ENCODE data around the gene SAE1. TPM values are rescaled to one million over a fixed set of nuclear protein-coding genes. Genes with fewer than 3 reads are reported as not detected.

SAE1 gene
- total RNA-seq, 1 experiment from 2014 or later = 251 TPM

- DNase-seq (ENCODE audit: low read depth) = no peak
Measured at GRCh38 chr19:47158879-47159503, 28.4 kb downstream of the SAE1 start.

DNA sequence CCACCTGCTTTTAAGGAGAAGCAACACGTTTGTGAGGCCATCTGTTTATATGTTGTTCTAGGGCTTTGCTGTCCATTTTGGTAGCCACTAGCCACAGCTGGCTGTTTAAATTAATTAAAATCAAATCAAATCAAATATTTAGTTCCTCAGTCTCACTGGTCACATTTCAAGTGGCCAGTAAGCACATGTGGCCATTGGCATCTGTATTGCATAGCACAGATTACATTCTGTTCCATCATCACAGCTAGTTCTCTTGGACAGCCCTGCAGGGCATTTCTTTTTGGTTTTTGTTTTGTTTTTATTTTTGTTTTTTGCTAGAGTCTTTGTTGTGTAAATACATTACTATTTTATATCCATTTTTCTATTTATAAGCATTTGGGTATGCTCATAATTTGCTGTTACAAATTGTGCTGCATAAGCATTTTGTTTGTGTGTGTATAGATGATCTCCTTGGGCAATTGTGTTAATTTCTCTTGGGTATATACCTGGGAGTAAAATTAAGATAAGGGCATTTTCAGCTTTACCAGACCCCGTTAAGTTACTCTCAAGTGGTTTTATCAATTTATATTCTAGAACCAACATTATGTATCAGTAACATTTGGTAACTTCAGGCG lies 31.3 kb downstream of the SAE1 start:
- DNase-seq (ENCODE audit: low read depth) = no peak

- DNase-seq (ENCODE audit: low read depth) = no peak
Measured at GRCh38 chr19:47168065-47168464, 37.4 kb downstream of the SAE1 start.

- DNase-seq (ENCODE audit: low read depth) = no peak
Measured at GRCh38 chr19:47172666-47173455, 42.2 kb downstream of the SAE1 start.

- DNase-seq (ENCODE audit: low read depth) = peak; percentile 17
Measured at GRCh38 chr19:47176071-47176626, 45.5 kb downstream of the SAE1 start.

GRCh38 chr19:47176627-47177090 lies 46.0 kb downstream of the SAE1 start:
- DNase-seq (ENCODE audit: low read depth) = peak; percentile 66

GRCh38 chr19:47179653-47180310 lies 49.1 kb downstream of the SAE1 start:
- no peak for DNase-seq (ENCODE audit: low read depth)

GRCh38 chr19:47183601-47184000 lies 53.0 kb downstream of the SAE1 start:
- no peak for DNase-seq (ENCODE audit: low read depth)

- DNase-seq (ENCODE audit: low read depth) = no peak
Measured at GRCh38 chr19:47186446-47187334, 56.1 kb downstream of the SAE1 start.

GRCh38 chr19:47187335-47187655 lies 56.7 kb downstream of the SAE1 start:
- DNase-seq (ENCODE audit: low read depth) = no peak

DNA sequence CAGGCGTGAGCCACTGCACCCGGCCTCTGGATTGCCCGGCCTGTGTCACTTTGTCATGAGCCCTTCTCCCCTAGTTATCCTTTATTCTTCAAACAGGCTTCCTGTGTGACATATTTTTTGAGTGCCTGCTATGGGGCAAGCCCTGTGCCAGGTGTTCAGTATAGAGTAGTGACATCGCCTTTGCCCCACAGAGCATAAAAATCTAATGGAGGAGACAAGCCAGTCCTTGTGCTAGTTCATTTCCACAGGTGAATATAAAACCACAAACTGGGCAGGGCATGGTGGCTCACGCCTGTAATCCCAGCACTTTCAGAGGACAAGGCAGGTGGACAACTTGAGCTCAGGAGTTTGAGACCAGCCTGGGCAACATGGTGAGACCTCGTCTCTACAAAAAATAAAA lies 57.2 kb downstream of the SAE1 start:
- no peak for DNase-seq (ENCODE audit: low read depth)

DNA sequence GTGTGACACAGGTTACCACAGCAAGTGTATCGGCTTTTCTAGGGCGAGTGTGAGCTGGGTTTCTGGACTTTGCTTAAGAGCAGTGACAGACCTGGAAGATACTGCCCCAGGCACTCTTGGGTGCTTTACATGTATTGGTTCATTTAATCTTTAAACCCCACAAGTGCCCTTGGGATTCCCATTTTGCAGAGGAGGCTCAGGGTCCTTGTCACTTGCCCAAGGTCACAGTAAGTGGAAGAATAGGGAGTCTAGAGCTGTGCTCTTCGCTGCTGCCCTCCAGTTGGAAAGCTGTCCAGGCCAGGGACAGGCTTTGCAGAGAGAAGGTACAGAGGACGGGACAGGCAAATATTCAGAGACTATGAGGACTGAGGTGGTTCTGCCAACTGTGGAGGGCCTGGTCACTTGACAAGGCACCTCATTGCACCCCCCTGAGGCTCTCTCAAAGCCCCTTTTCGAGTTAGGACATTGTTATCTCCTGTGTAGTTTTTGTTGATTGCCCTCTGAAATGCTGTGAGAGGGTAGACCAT lies 57.9 kb downstream of the SAE1 start:
- no peak for DNase-seq (ENCODE audit: low read depth)

DNA sequence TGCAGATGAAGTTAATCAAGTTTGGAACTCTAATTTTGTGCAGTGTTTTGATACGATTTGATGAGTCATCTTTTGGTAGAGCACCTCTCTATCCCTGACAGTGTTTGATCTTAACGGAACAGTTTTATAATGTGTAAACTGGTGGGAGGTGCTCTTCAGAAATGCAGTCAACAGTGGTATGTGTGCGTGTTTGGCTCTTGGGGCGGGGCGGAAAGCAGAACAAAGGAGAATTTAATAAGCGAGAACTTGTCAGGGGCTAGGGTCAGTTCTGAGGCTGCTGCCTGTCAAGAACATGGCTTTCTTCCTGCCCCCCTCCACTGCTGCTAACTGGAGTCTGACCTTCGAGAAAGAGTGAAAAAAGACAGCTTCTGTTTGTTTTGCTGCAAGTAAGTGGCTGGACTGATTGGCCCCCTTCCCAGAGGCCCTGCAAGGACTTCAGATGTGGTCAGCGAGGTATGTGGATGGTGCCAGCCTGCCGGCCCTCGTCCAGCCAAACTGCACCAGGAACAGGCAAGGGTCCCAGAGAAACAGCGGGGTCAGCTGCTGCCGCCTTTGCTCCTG lies 59.6 kb downstream of the SAE1 start:
- DNase-seq (ENCODE audit: low read depth) = peak; percentile 90

DNA sequence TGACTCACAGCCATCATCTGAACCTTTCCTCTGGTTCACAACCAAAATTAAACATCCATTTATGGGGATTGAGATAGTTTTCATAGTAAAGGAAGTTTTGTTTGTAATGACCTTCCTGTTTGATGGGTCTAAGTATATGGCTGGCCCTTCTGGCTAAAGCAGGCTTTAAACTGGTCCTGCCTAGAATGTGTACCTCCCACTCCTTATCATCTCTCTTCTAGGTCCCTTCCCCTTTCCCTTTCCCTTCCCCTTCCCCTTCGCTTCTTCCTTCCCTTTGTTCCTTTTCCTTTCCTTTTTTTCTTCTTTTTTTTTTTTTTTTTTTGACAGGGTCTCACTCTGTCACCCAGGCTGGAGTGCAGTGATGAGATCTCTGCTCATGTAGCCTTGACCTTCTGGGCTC lies 64.8 kb downstream of the SAE1 start:
- no peak for DNase-seq (ENCODE audit: low read depth)

DNA sequence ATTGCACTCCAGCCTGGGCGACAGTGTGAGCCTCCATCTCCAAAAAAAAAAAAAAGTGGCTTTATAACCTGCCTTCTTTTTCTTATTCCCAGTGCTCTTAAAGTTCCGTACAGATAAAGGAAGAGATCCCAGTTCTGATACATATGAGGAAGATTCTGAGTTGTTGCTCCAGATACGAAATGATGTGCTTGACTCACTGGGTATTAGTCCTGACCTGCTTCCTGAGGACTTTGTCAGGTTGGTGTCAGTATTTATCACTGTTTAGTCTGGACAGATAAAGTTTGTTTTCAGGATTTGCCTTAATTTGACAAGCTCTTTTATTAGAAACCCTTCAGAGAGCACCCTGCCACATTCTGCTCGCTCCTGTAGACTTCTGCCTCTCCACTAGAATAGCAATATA lies 66.5 kb downstream of the SAE1 start:
- no peak for DNase-seq (ENCODE audit: low read depth)

DNA sequence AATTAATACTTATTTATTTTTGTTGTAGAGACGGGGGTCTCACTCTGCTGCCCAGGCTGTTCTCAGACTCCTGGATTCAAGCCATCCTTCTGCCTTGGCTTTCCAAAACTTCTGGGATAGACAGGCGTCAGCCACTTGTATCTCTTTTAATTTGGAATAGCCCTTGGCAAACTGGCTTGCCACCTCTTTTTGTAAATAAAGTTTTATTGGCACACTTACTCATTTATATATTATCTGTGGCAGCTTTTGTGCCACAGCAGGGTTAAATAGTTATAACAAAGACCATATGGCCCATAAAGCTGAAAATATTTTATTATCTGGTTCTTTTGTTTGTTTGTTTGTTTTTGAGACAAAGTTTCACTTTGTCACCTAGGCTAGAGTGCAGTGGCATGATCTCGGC lies 69.9 kb downstream of the SAE1 start:
- no peak for DNase-seq (ENCODE audit: low read depth)

GRCh38 chr19:47203254-47203653 lies 72.6 kb downstream of the SAE1 start:
- no peak for DNase-seq (ENCODE audit: low read depth)

DNA sequence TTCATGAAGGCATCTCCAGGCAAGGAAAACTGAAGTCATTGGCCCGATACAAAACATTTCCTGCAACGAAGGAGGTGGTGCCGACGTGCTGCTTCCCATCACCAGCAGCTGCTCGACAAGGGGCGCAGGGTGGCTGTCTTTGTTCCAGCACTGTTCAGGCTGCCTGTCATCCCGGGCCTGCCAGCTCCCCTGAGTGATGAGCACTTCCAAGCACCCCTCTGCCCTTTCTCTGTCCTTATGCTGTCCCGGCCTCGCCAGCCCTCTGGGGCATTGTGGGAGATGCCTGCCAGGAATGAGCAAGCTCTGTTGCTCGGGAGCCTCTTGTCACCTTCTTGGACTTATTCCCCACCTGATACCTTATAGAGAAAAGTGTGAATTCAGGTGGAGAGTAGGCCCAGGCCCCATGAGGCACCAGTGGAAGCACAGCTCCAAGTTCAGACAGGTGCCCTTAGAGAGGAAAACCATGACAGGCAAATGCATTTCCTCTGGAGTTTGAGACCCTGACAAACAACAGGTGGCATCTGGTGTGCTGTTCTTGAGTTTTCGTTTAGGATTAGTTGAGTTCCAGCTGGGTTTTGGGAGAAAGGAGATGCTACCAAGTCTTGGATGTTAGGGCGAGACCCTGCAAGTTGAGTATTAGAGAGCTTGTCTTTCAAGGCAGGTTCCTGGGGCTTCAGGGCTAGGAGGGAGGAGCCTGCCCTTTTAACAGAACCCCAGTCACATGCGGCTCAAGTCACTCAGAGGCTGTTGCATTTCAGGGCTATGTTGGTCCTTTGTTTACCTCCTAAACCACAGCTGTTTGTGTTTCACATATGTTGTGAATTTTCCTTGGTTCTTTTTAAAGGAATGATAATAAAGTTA lies 78.9 kb downstream of the SAE1 start:
- no peak for DNase-seq (ENCODE audit: low read depth)

- DNase-seq (ENCODE audit: low read depth) = no peak
Measured at GRCh38 chr19:47210180-47210490, 79.5 kb downstream of the SAE1 start.

Measured in RPMI7951 (cell line).